ENCODE data around the gene FBXO27.
"Not testable (repeated sequence)": the region's sequence is repeated elsewhere in the genome, so short reads cannot be mapped to it uniquely, and the experiment has no call there.

FBXO27 gene

GRCh38 chr19:38987745-38988144, 44.6 kb downstream of the FBXO27 start:
- DNase-seq (ENCODE audit: low read depth), result not testable (repeated sequence)

GRCh38 chr19:38985262-38985661, 47.1 kb downstream of the FBXO27 start:
- DNase-seq (ENCODE audit: low read depth), result no peak

- DNase-seq (ENCODE audit: low read depth), result no peak
These were observed 51.6 kb downstream of the FBXO27 start for GRCh38 chr19:38980583-38981374.

DNA sequence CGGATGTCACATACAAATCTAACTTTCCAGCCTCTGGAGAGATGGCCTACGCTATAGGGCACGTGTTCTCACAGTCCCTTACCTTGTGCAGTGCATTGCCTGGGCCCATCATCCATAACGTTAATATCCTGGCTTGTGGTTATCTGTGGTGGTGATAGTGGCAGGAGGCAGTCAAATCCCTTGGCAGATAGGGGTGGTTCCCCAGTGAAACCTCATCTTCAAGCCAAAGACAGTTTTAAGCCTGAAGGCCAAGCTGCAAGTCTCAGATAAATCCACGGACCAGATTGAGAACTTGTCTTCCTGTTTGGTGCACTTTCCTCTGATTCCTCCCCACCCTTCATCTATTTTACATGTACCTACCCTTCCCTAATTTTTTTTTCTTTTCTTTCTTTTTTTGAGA, 52.5 kb downstream of the FBXO27 start:
- DNase-seq (ENCODE audit: low read depth), result no peak

- no peak for DNase-seq (ENCODE audit: low read depth)
These were observed 54.0 kb downstream of the FBXO27 start for GRCh38 chr19:38978326-38978689.

DNA sequence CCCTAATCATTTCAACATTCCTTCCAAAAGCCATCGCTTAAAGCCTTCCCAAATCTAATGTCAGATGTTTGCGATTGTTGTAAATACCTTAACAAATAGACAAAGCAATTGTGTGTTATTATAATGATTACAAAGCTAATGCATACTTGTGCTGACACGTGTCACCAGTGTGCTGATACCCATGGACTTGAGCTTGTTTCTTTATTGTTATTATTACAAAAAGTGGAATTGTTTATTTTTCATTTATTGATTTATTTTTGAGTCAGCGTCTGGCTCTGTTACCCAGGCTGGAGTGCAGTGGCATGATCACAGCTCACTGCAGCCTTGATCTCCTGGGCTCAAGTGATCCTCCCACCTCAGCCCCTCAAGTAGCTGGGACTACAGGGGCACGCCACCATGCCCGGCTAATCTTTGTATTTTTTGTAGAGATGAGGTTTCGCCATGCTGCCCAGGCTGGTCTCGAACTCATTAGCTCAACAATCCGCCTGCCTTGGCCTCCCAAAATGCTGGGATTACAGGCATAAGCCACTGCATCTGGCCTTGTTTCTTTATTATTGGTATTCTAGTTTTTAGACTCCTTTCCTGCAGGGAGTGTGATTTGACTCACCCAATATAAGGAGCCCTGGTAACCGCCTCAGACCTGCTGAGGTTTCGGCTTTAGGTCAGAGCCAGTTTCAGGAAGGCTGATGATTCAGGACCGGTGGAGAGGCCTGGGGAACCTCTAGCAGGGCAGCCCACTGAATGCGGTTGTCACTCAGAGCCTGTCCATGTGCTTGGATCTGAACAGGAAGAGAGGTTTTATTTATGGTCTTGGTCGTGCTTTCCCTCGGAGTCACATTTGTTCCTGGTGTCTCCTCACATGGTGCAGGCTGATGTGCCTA, 54.7 kb downstream of the FBXO27 start:
- no peak for DNase-seq (ENCODE audit: low read depth)

- no peak for DNase-seq (ENCODE audit: low read depth)
These were observed 56.5 kb downstream of the FBXO27 start for GRCh38 chr19:38975861-38976271.

- DNase-seq (ENCODE audit: low read depth), result no peak
These were observed 57.0 kb downstream of the FBXO27 start, which contains the start of gene FBXO17 for GRCh38 chr19:38975214-38975860. FBXO17 (minus strand) TSS chr19:38975742; CDS start chr19:38950319, 25,423 bp downstream.

- DNase-seq (ENCODE audit: low read depth), result no peak
These were observed 57.6 kb downstream of the FBXO27 start for GRCh38 chr19:38974624-38975213.
